ENCODE measurements around the gene GRPR. TPM values are rescaled to one million over a fixed set of nuclear protein-coding genes. Genes with fewer than 3 reads are reported as not detected.

GRPR gene
- 0.34 TPM for polyA plus RNA-seq
- long read RNA-seq, donor 1, result 0 reads
- long read RNA-seq, donor 2, result 0 reads
- long read RNA-seq, donor 3, result 0 reads
- long read RNA-seq, donor 4, result 0 reads
- long read RNA-seq, donor 5, result 0 reads
- long read RNA-seq, donor 6, result 0 reads
- long read RNA-seq, donor 7, result 0 reads
- long read RNA-seq, donor 8, result 0 reads
- long read RNA-seq, donor 9, result 0 reads
- long read RNA-seq, donor 10, result 0 reads
- long read RNA-seq, donor 11, result 0 reads

DNA sequence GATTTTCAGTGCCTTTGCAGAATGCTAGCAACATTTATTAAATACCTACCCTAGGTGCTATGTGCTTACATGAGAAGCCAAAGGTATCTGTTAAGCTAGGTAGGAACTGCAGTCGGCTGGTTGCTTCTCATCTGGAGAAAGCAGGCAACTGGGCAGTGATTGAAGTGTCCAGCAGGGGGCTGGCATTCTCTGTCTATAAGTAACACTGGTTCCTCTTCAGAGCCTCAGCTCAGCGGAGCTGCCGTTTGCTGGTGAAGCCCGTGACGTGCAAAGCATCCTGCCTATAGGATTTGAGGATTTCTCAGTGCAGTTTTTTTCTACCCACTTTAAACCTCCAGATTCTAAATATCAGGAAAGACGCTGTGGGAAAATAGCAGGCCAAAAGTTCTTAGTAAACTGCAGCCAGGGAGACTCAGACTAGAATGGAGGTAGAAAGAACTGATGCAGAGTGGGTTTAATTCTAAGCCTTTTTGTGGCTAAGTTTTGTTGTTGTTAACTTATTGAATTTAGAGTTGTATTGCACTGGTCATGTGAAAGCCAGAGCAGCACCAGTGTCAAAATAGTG lies at the start of gene GRPR:
Gene GRPR (plus strand): TSS at position 344 of the 565 bp plus-strand sequence. CDS start 389 bp downstream, outside the sequence.
- peak; percentile 66 to 72 for DNase-seq
- no peak within 1 kb of the TSS for H3K4me3 ChIP-seq (ENCODE audit: low read length)
- H3K27ac ChIP-seq (ENCODE audit: low read length), result no peak within 1 kb of the TSS
- H3K27me3 ChIP-seq (ENCODE audit: control insufficient read depth, insufficient read depth, low read length), result no peaks in the 10 kb centered on the region
- H3K4me1 ChIP-seq (ENCODE audit: control insufficient read depth, insufficient read depth, low read length), result peaks cover 2% of the 10 kb centered on the region
- H3K9me3 ChIP-seq (ENCODE audit: control insufficient read depth, low read depth, low read length), result no peaks in the 10 kb centered on the region
- H3K36me3 ChIP-seq (ENCODE audit: control insufficient read depth, insufficient read depth, low read length), result no peaks in the 10 kb centered on the region
- WGBS (ENCODE audit: insufficient coverage, low lambda C conversion rate), result no CpG with 5 or more reads among the region's 6 CpGs

DNA sequence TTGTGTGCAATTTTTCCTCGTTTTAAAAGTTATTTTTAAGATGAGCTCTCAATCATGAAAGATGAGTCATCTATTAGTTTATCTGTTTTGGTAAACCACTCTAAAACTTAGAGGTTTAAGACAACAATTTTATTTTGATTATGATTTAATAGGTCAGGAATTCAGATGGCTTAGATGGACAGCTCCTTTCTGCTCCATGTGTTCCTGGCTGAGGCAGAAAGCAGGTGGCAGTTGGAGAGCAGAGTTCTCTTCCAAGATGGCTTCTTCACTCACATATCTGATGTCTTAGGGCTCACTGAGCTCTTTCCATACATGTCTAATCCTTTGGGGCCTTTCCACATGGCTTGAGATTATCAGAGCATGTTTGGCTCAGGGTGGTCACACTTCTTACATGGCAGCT lies 48.3 kb upstream of the GRPR start:
- H3K9me3 ChIP-seq (ENCODE audit: control insufficient read depth, low read depth, low read length), result no peaks in the 10 kb centered on the region
- no peak overlapping the region for H3K27ac ChIP-seq (ENCODE audit: low read length)
- no CpG with 5 or more reads among the region's 1 CpG for WGBS (ENCODE audit: insufficient coverage, low lambda C conversion rate)
- H3K27me3 ChIP-seq (ENCODE audit: control insufficient read depth, insufficient read depth, low read length), result no peaks in the 10 kb centered on the region
- no peaks in the 10 kb centered on the region for H3K4me1 ChIP-seq (ENCODE audit: control insufficient read depth, insufficient read depth, low read length)
- DNase-seq, result no peak
- H3K36me3 ChIP-seq (ENCODE audit: control insufficient read depth, insufficient read depth, low read length), result no peaks in the 10 kb centered on the region
- H3K4me3 ChIP-seq (ENCODE audit: low read length), result no peak overlapping the region

DNA sequence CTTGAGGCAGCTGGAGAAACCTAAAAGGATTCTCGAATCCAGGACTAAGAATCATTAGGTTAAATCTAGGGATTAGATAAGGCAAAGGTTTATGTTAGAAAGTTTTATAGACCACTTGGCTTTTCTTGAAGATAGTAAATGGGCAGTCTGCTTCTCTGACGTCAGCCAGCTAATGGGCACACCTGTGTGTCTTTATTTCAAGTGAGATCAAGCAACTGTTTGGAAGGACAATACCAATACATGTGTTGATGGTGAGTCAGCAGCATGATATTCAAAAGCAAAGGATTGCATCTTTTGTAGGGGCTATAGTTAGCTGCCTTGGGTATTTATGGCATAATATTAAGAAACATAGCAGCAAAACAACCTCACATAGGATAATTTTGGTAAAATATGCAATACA lies 46.5 kb upstream of the GRPR start:
- Histone ChIP-seq H3K27me3 (ENCODE audit: control insufficient read depth, insufficient read depth, low read length) (no peaks in the 10 kb centered on the region), H3K36me3 (ENCODE audit: control insufficient read depth, insufficient read depth, low read length) (no peaks in the 10 kb centered on the region), H3K4me3 (ENCODE audit: low read length) (no peak overlapping the region), H3K27ac (ENCODE audit: low read length) (no peak overlapping the region), H3K9me3 (ENCODE audit: control insufficient read depth, low read depth, low read length) (no peaks in the 10 kb centered on the region), H3K4me1 (ENCODE audit: control insufficient read depth, insufficient read depth, low read length) (no peaks in the 10 kb centered on the region)
- WGBS (ENCODE audit: insufficient coverage, low lambda C conversion rate), result no CpG with 5 or more reads among the region's 2 CpGs
- DNase-seq, result no peak

DNA sequence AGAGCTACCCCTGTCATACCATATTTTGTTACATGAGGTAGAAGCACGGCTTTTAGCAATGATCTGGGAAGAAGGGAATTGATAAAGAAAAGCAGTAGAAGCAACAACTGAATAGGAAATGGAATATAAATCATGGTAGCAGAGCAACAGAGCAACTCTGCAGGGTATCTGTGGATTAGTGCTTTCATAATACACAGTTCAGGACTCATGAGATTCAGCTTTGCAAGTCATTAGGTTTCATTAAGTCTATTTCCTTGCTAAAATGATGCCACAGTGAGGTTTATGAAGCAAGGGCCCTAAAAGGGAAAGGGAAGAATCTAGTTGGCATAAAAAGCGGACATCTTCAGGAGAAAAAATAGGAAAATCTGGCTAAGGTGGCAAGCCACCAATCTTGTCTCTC lies 45.6 kb upstream of the GRPR start:
- Histone ChIP-seq H3K36me3 (ENCODE audit: control insufficient read depth, insufficient read depth, low read length) (no peaks in the 10 kb centered on the region), H3K4me3 (ENCODE audit: low read length) (no peak overlapping the region), H3K27ac (ENCODE audit: low read length) (no peak overlapping the region), H3K27me3 (ENCODE audit: control insufficient read depth, insufficient read depth, low read length) (no peaks in the 10 kb centered on the region), H3K9me3 (ENCODE audit: control insufficient read depth, low read depth, low read length) (no peaks in the 10 kb centered on the region), H3K4me1 (ENCODE audit: control insufficient read depth, insufficient read depth, low read length) (no peaks in the 10 kb centered on the region)
- WGBS (ENCODE audit: insufficient coverage, low lambda C conversion rate), result no CpG with 5 or more reads among the region's 2 CpGs
- DNase-seq, result no peak

DNA sequence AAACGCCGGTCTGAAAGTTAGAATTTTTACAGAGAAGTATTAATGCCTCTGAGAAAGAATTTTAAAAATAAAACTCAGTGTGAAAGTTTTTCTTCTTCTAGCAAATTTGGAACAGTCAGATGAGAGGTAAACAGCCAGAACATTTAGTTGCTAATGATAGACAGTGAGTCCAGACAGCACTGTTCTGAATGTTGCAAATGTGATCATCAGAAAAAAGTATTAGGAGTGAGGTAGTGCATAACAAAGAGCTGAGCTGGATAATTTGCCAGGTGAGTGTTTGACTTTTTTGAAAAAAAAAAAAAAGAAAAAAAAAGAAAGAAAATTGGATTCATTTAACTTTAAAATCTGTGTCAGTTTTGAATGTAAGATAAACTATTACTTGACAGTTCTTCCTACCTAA lies 42.0 kb upstream of the GRPR start:
- DNase-seq, result no peak
- Histone ChIP-seq H3K27me3 (ENCODE audit: control insufficient read depth, insufficient read depth, low read length) (no peaks in the 10 kb centered on the region), H3K9me3 (ENCODE audit: control insufficient read depth, low read depth, low read length) (no peaks in the 10 kb centered on the region), H3K36me3 (ENCODE audit: control insufficient read depth, insufficient read depth, low read length) (no peaks in the 10 kb centered on the region), H3K27ac (ENCODE audit: low read length) (no peak overlapping the region), H3K4me1 (ENCODE audit: control insufficient read depth, insufficient read depth, low read length) (no peaks in the 10 kb centered on the region), H3K4me3 (ENCODE audit: low read length) (no peak overlapping the region)
- no CpG with 5 or more reads among the region's 2 CpGs for WGBS (ENCODE audit: insufficient coverage, low lambda C conversion rate)

DNA sequence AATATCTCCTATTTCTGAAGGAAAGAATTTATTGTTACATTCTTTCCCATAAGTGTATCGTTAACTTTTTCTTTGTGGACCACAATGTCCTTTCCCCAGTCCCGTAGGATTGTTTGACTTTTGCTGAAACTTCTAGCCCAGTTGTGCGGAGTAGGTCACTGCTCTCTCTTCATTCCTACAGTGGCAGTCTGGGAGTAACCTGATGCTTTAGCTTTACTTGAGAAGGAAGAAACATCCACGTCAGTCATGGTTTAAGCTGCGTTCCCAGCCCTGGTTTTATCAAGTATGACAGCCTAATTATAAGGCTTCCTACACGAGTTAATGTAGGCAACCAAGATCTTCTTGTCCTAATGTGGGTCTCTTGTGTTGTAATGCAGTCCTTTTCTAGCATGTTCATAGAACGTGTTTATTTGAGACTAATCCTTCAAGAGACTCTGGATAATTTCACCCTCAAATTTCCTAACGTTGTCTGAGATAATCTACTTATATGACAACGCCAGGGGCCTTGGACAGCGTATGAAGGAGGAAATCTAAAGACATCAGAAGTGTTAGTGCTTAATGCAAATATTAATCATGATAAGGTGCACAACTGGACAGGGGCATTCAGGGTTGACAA lies 40.8 kb upstream of the GRPR start:
- Histone ChIP-seq H3K4me1 (ENCODE audit: control insufficient read depth, insufficient read depth, low read length) (no peaks in the 10 kb centered on the region), H3K27me3 (ENCODE audit: control insufficient read depth, insufficient read depth, low read length) (no peaks in the 10 kb centered on the region), H3K4me3 (ENCODE audit: low read length) (no peak overlapping the region), H3K36me3 (ENCODE audit: control insufficient read depth, insufficient read depth, low read length) (no peaks in the 10 kb centered on the region), H3K27ac (ENCODE audit: low read length) (no peak overlapping the region), H3K9me3 (ENCODE audit: control insufficient read depth, low read depth, low read length) (no peaks in the 10 kb centered on the region)
- no CpG with 5 or more reads among the region's 10 CpGs for WGBS (ENCODE audit: insufficient coverage, low lambda C conversion rate)
- no peak for DNase-seq

DNA sequence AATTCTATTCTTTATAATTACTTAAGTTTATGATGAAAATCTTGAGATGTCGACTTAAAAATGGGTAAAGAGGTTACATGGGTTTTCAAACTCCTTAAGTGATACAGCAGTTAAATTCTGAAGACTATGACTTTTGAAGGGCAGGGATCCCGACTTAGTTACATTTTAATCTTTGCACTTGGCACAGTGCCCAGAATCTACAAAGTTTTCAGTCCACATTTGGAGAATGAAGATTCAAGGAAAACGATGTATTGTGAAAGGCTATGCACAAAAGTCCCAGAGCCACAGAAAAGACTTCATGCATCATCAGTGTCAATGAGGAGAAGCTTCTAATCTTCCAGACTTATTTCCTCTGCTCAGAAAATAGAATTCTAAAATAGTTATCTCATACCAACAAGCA lies 36.3 kb upstream of the GRPR start:
- peak in 1 of 2 donors; percentile 31 for DNase-seq
- H3K4me1 ChIP-seq (ENCODE audit: control insufficient read depth, insufficient read depth, low read length), result no peaks in the 10 kb centered on the region
- H3K9me3 ChIP-seq (ENCODE audit: control insufficient read depth, low read depth, low read length), result no peaks in the 10 kb centered on the region
- H3K27ac ChIP-seq (ENCODE audit: low read length), result no peak overlapping the region
- no peaks in the 10 kb centered on the region for H3K27me3 ChIP-seq (ENCODE audit: control insufficient read depth, insufficient read depth, low read length)
- no peaks in the 10 kb centered on the region for H3K36me3 ChIP-seq (ENCODE audit: control insufficient read depth, insufficient read depth, low read length)
- H3K4me3 ChIP-seq (ENCODE audit: low read length), result no peak overlapping the region
- no CpG with 5 or more reads among the region's 3 CpGs for WGBS (ENCODE audit: insufficient coverage, low lambda C conversion rate)

DNA sequence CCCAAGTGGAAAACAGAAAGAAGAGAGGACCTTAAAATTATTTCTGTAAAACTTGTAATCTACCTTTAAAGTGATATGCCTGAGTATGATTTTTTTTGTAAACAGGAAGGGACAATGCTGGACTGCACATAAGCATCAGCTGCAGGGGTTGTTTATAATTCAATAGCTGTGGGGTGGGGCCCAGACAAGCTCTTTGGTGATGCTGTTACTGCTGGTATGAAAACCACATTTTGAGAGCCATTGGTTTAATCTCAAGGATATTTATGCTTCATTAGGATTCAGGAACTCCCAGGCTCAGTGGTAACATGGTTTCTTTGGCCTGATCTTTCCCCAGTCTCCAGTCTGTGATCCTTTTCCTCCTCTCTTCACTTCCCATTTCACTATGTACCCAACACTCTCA lies 34.3 kb upstream of the GRPR start:
- H3K4me3 ChIP-seq (ENCODE audit: low read length), result no peak overlapping the region
- no peaks in the 10 kb centered on the region for H3K4me1 ChIP-seq (ENCODE audit: control insufficient read depth, insufficient read depth, low read length)
- no peaks in the 10 kb centered on the region for H3K27me3 ChIP-seq (ENCODE audit: control insufficient read depth, insufficient read depth, low read length)
- no peaks in the 10 kb centered on the region for H3K36me3 ChIP-seq (ENCODE audit: control insufficient read depth, insufficient read depth, low read length)
- H3K9me3 ChIP-seq (ENCODE audit: control insufficient read depth, low read depth, low read length), result no peaks in the 10 kb centered on the region
- no peak for DNase-seq
- no peak overlapping the region for H3K27ac ChIP-seq (ENCODE audit: low read length)

DNA sequence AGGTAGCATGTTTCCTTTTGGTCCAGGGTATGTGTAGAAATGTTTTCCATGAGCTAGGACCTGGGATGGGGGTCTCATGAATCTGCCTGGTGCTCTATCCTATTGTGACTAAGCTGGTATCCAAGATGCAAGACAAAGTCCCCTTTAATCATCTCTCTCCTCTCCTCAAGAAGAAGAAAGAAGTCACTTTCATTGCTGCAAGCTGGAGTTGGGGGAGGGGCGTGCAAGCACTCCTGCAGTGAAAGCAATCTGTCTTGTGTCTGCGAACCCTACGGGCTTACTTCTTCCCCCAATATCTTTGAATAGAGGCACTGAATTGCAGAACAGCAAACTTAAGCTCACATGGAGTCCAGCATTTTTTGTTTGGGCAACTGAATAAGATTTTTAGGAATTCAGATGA lies 27.2 kb upstream of the GRPR start:
- Histone ChIP-seq H3K27ac (ENCODE audit: low read length) (no peak overlapping the region), H3K36me3 (ENCODE audit: control insufficient read depth, insufficient read depth, low read length) (no peaks in the 10 kb centered on the region), H3K9me3 (ENCODE audit: control insufficient read depth, low read depth, low read length) (no peaks in the 10 kb centered on the region), H3K27me3 (ENCODE audit: control insufficient read depth, insufficient read depth, low read length) (no peaks in the 10 kb centered on the region), H3K4me1 (ENCODE audit: control insufficient read depth, insufficient read depth, low read length) (no peaks in the 10 kb centered on the region), H3K4me3 (ENCODE audit: low read length) (no peak overlapping the region)
- DNase-seq, result no peak
- no CpG with 5 or more reads among the region's 3 CpGs for WGBS (ENCODE audit: insufficient coverage, low lambda C conversion rate)

DNA sequence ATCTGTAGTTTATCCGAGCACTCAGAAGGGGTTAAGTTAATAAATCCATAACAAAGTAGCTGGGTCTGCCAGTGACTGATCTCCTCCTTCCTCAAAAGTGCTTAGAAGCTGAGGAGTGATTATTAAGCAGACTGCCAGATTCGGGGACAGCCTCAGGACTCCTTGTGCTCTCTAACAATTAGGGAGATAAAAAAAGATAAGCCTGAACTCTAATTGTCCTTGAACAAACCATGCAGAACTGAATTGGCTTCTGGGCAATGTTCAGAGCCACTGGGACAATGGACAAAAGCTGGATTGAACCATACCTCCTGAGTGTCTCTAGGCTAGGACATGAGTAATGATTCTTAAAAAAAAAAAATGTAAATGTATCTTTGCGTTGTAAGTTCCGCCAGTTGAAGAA lies 22.7 kb upstream of the GRPR start:
- no peak overlapping the region for H3K27ac ChIP-seq (ENCODE audit: low read length)
- WGBS (ENCODE audit: insufficient coverage, low lambda C conversion rate), result no CpG with 5 or more reads among the region's 4 CpGs
- DNase-seq, result no peak

DNA sequence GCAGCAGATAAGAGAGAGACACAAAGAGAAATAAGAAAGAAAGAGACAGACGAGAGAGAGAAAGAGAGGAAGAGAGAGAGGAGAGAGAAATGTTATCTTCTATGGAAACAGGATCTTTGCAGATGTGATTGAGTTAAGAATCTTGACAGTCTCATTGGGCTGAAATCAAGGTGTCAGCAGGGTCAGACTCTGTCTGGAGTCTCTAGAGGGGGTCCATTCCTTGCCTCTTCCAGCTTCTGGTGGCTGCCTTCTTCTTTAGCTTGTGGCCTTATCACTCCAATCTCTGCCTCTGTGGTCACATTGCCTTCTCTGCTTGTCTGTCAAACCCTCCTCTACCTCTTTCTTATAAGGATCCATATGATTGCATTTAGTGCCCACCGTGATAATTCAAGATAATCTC lies 21.8 kb upstream of the GRPR start:
- no peaks in the 10 kb centered on the region for H3K9me3 ChIP-seq (ENCODE audit: control insufficient read depth, low read depth, low read length)
- no peak for DNase-seq
- H3K36me3 ChIP-seq (ENCODE audit: control insufficient read depth, insufficient read depth, low read length), result no peaks in the 10 kb centered on the region
- no peak overlapping the region for H3K27ac ChIP-seq (ENCODE audit: low read length)
- H3K4me1 ChIP-seq (ENCODE audit: control insufficient read depth, insufficient read depth, low read length), result no peaks in the 10 kb centered on the region
- no peak overlapping the region for H3K4me3 ChIP-seq (ENCODE audit: low read length)
- WGBS (ENCODE audit: insufficient coverage, low lambda C conversion rate), result no CpG with 5 or more reads among the region's 2 CpGs
- no peaks in the 10 kb centered on the region for H3K27me3 ChIP-seq (ENCODE audit: control insufficient read depth, insufficient read depth, low read length)

More for the DNA sequence above, 22.7 kb upstream of the GRPR start:
- Histone ChIP-seq H3K4me3 (ENCODE audit: low read length) (no peak overlapping the region), H3K36me3 (ENCODE audit: control insufficient read depth, insufficient read depth, low read length) (no peaks in the 10 kb centered on the region), H3K9me3 (ENCODE audit: control insufficient read depth, low read depth, low read length) (no peaks in the 10 kb centered on the region), H3K4me1 (ENCODE audit: control insufficient read depth, insufficient read depth, low read length) (no peaks in the 10 kb centered on the region), H3K27me3 (ENCODE audit: control insufficient read depth, insufficient read depth, low read length) (no peaks in the 10 kb centered on the region)

All from large intestine (tissue), 12 donors.